GM18909 (cell line): ENCODE results near the gene TRAF4.

ENCODE experiments used
- ATAC-seq: cut with Tn5 transposase; IDR thresholded peaks from one replicate; pipeline ENCODE4 v1.9.1; 2021; ENCODE audit warnings: mild to moderate bottlenecking; ENCODE audit not compliant: unreplicated experiment, poor library complexity

TRAF4 gene

DNA sequence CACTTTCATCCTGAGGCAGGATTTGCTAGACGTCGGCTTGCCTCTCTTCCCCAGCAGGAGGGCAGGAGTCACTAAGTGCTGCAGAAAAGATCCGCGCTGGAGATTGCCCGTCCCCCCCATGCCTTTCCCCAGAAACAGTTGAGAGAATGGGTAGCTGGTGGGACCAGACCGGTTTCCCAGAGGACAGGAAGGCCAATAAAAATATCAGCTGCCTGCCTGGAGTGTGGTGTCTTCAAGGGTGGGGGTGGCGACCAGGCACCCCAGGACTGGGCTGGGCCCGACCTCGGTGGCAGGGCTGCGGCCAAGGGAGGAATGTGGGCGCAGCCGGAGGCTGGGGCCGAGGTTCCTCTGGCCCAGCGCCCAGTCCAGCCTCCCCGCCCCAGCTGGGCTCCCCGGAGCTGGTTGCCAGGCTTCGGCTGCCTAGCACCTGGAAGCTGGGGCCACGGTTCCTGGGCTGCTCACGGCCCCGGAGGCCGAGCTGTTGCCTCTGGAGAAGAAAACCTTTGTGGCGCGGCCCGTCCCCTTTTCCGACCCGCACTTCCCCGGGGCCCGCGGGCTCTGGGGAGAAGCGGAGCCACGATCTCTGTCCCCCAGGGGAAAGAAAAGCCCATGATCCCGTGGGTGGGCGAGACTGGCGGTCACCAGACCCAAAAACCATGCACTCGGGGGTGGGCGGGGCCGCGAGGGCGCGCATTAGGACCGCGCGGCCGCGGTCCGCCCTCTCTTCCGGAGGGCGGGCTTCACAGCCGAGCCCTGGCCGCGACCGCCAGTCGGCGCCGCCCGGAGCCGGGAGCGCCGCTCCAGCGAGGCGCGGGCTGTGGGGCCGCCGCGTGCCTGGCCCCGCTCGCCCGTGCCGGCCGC is at the start of gene TRAF4:
TSS of gene TRAF4 (plus strand) at position 769 of the 861 bp plus-strand sequence. CDS start 102 bp downstream, outside the sequence.
- peak; percentile 61 for ATAC-seq

DNA sequence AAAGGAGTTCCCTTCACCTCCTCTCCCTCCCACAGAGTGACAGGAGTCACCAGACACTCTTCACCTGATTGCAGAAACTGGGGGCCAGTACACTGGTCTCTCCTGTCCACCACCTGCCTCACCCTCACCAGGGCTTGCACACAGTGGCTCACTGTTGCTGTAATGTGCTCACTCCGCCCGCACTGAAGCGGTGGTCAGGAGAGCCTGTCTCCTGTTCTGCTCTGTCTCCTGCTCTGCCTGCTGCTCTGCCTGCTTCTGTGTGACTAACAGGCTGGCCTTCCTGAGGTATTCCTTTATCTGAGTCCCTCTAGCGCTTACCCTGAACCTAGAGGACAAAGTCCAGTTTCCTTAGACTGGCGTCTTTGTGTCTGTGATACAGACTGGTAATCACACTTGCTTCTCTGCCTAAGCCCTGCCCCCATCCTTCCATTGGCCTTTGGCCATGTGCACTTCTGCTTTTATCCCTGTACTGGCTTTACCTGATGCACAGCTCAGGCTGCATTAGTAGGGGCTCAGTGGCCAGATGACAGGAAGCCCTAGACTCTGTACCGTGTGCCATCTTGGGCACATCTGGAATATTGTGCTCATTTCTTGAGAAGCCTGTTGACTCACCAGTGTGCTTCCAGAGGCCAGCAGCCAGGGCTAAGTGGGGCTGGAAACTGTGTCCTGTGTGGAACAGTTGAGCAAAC is 45.4 kb upstream of the TRAF4 start:
- no peak for ATAC-seq

DNA sequence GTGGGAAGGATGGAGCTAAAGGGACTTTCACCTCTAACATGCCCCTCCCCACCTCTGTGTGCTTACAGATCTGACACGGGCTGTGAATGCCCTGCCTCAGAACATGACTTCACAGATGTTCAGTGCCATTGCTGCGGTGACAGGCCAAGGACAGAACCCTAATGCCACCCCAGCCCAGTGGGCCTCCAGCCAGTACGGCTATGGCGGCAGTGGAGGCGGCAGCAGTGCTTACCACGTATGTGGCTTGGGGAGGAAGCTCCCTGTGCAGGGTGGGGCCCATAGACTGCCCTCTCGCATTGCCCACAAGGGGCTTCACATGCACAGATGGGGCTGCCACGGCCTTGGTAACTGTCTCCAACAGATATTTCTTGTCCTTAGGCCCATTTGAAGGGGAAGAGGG is 43.5 kb upstream of the TRAF4 start:
- ATAC-seq = no peak

- ATAC-seq = no peak
These were observed 42.9 kb upstream of the TRAF4 start for GRCh38 chr17:28700830-28701492.

GRCh38 chr17:28702026-28702751 is 41.6 kb upstream of the TRAF4 start:
- ATAC-seq = no peak

- ATAC-seq = no peak
These were observed 41.1 kb upstream of the TRAF4 start for GRCh38 chr17:28702752-28703150.

- ATAC-seq = no peak
These were observed 40.1 kb upstream of the TRAF4 start for GRCh38 chr17:28703552-28704218.

GRCh38 chr17:28704219-28704858 is 39.5 kb upstream of the TRAF4 start:
- ATAC-seq = no peak

DNA sequence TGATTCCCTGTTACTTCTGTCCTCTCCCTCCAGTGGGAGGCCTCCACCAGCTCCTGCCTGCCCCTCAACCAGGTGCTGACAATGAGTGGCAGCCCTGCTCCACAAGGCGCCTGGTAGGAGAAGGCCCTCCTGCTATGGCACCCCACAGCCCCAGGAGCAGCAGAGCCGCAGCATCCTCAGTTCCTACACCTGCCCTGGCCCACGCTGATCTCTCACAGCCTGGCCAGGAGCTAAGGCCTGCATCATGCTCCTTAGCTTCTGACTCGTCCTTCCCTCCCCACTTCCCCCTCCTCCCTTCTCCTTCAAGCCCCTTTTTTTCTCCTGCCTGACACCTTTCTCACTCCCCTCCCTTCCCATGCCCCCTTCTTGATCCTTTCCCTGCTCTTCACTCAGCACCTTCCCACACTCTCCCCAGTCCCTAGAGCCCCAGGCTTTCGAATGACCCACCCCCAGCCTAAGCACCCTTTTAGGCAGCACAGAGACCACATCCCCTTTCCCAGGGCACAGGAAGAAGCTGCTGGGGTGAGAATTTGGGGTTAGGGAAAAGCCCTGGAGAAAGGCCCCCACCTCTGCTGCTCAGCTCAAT is 38.6 kb upstream of the TRAF4 start:
- ATAC-seq = no peak

DNA sequence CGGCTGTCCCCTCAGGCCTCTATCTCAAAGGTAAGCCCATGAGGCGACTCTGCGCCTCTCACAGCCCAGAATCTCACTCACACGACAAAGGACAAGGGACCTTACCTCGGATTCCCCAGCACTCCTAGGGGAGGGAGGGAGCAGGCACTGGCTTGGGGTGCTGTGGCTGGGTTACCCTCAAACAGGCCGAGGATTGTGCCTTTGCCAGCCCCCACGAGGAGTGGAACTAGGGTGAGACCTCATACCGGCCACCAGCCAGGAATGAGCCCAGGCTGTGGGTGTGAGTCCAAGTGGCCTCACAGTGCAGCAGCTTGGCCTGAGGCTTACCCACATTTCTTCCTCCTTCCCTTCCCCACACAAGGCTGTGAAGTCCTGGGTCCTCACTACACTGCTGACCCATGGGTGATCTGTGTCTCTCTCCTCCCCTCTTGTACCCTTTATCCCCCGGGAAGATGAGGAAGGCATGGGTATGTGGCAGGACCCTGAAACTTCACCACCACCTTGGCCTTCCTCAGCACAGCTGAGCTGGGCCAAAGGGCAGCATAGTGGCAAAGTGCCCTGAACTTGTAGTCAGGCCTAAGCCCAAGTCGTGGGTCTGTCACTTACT is 38.0 kb upstream of the TRAF4 start:
- no peak for ATAC-seq

DNA sequence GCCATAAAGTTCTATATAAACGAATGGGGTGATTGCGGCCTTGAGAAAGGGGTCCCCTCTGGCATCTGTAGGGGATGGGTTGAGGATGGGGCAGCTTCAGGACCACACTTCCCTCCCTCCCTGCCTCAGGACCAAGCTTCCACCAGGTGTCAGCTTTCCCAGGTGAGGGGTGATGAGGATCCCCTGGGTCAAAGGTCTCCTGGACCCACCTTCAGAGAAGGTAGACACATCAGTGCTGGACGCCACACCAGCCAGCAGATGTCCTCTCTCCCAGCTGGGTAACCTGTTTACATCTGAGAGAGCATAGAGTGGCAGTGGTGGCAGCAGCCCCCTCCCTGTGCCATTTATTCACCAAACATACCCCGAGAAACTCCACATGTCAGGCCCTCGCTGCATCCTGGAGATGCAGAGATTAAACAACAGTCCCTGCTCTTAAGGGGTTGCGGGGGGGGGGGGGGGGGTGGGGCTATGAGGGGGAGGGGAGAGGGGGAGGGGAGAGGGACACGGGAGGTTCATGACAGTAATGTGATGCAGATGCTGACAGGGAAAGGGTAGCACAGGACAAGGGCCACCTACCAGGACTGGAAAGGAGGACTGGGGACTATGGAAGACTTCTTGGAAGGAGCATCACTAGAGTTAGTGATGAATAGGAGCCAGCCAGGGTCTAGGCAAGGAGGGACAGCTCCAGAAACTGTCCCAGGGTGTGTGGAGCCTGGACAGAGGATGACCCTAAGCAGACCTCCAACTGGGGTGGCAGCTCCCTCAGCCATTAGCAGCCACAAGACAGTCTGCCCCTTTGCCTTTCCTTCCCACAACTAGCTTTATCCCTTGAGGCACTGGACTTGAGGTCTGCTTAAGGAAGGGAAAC is 37.1 kb upstream of the TRAF4 start:
- ATAC-seq = no peak

DNA sequence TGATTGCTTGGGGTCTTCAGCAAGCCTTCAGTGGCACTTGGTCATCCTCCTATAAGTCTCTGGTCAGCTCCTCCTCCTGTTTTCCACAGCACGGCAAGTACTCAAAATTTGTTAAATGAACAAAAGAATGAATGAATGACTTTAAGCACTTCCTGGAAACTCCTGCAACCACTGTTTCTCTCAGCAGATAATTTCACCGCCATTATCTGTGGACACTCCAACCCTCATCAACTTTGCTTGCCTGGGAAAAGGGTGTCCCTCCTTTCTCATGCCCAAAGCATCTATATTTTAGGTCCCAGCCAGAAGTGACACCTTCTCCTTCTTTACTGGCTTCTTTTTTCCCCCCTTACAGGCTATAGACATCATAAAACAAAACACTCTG is 36.5 kb upstream of the TRAF4 start:
- no peak for ATAC-seq

DNA sequence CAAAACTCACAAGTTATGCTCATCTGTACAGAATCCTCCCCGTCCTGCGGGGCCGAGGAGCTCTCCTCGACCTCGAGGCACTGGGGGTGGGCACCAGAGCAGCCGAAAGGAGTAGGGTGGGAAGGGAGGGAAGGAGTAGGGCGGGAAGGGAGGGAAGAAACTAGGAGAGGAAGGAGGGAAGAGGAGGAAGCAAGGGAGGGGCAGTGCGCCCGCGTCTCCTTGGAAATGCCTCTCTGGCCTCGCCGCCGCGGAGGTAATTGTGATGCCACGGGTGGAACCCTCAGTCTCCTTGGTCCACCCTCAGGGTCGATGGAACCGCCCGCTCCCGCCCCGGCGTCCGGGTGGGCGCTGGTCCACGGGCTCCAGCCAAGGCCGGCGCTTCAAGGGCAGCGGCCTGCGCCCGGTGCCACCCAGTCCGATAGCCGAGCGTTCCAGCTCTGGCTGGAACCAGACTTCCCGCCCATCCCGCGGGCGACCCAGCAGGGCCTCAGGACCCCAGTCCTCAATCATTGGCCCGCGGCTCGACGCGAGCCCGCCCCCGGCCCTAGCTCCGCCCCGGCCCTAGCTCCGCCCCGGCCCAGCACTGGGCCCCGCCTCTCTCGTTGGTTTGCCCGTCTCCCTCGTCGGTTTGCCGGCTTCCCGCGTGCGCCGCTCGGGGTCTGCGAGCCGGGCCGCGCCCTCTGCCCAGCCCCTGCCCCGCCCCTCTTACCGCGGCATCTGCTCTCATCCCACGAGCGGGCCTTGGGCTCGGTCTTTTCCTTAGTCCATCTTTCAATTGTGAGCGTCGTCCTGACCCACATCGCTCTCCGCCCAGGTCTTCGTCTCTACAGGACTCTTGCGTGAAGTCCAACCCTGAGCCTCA is 32.7 kb upstream of the TRAF4 start:
- ATAC-seq = peak; percentile 77

GRCh38 chr17:28711723-28712031 is 32.1 kb upstream of the TRAF4 start, which contains the start of gene PROCA1:
PROCA1 (minus strand) TSS chr17:28711888; CDS start chr17:28711660, 228 bp downstream.
- ATAC-seq = peak; percentile 31

DNA sequence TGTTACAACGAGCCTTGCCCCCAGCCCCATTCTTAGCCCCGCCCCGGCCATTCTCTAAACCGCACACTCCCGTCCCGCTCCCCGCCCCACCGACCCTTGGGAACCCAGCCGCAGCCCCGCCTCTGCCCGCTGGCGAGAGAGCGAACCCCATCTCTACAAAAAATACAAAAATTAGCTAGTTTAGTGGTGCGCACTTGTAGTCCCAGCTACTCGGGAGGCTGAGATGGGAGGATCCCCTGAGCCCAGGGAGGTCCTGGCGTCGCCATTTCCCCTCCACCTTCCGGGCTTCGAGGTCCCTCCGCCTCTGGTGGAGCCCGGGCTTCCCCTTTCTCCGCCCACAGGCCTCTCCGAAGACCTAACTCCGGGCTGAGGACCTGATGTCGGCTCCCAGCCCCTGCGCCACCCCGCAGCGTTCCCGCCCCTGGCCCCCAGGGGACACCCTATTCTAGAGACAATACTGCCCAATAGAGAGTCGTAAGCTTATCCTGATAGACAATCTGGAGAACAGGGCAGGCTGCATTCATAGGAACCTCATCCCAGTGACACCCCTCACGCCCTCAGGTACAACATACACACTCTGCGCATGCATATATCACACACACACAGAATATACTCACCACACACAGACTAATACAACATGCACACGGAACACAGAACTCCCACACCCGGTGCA is 31.6 kb upstream of the TRAF4 start:
- peak; percentile 5 for ATAC-seq

GRCh38 chr17:28712705-28713415 is 31.0 kb upstream of the TRAF4 start:
- no peak for ATAC-seq
